Gastroesophageal sphincter (tissue), 3 donors: ENCODE measurements around the gene ANKS6.

Experiments
- CTCF ChIP-seq, 4 experiments: fragments of 200-600 bp in 2 of 4; fragments of 450-650 bp in 2 of 4; sonication (generic) in 1 of 4; IDR thresholded peaks; one replicate each; pipeline ENCODE4 v1.5.1; 2017 to 2019; ENCODE audit warnings: antibody characterized with exemption in 4 of 4, mild to moderate bottlenecking in 2 of 4, moderate library complexity in 2 of 4
- POLR2A ChIP-seq, 2 donors: fragments of 450-650 bp; IDR thresholded peaks; one replicate each; pipeline ENCODE4 v1.6.1; 2017; ENCODE audit warnings: antibody characterized with exemption in 2 of 2, mild to moderate bottlenecking in 2 of 2, moderate library complexity in 1 of 2
- POLR2AphosphoS5 ChIP-seq: sonication (generic); formaldehyde crosslinking; IDR thresholded peaks from one replicate; pipeline ENCODE4 v1.6.1; 2017; ENCODE audit warnings: antibody characterized with exemption

- TF ChIP-seq CTCF (IDR thresholded peaks at IDR 0.05) (no peak), POLR2AphosphoS5 (no peak), POLR2A (IDR thresholded peaks at IDR 0.05) (no peak)
Measured at GRCh38 chr9:98797491-98797890, 1.1 kb upstream of the ANKS6 start.
